ENCODE data around the gene CCDC89.
"Not testable (repeated sequence)": the region's sequence is repeated elsewhere in the genome, so short reads cannot be mapped to it uniquely, and the experiment has no call there.

The CCDC89 gene

DNA sequence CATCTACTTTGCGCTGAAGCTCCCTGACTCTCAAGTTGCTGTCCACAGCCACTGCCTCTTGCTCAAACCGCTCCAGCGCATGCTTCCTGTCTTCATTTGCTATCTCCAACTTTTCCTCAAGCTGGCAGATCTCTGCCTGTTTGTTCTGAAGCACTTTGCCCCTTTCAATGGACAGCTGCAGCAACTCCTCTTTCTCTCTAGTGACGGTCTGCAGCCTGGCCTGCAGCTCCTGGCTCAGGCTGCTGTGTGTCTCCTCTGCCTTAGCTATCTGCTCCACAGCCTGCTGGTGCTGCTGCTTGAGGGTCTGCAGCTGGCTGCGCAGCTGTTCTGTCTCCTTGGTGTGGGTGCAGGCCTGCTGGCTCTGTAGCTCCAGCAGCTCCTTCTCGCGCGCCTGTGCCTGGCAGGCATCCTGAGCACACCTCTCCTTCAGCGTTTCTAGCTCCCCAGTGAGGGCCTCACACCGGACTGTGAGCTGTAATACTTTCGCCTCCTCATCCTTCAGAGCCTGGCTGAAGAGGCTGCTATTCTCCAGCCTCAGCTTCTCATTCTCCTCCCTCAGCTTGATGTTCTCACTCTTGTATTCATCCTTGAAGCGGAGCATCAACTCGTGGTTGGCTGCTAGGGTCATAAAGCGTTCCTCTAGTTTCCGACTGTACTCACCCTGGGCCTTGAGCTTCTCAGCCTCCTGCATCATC, 723 bp downstream of the CCDC89 start:
- peak; percentile 78 for DNase-seq

GRCh38 chr11:85682330-85683305, 3.4 kb downstream of the CCDC89 start:
- peak; percentile 88 for DNase-seq

- peak; percentile 83 for DNase-seq
These were observed 5.1 kb downstream of the CCDC89 start for GRCh38 chr11:85680897-85681296.

DNA sequence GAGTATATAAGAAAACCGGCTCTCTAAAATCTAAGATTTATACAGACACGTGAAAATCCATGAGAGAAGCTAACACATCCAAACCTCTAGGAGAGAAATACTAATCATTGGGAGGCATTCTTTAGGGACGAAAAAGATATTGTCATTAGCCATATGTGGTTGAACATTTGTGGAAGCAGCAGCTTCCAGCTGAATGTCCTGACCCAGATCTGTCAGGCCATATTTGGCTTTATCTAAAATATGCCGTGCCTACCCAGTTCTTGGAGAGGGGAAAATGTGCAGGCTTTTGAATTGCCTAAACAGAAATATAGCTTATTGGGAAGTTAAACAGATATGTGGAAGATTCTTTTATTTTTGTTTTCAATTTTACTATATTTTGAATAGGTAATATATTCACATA, 6.4 kb downstream of the CCDC89 start:
- peak; percentile 53 for DNase-seq

- DNase-seq: no peak
These were observed 12.6 kb downstream of the CCDC89 start for GRCh38 chr11:85673393-85673792.

DNA sequence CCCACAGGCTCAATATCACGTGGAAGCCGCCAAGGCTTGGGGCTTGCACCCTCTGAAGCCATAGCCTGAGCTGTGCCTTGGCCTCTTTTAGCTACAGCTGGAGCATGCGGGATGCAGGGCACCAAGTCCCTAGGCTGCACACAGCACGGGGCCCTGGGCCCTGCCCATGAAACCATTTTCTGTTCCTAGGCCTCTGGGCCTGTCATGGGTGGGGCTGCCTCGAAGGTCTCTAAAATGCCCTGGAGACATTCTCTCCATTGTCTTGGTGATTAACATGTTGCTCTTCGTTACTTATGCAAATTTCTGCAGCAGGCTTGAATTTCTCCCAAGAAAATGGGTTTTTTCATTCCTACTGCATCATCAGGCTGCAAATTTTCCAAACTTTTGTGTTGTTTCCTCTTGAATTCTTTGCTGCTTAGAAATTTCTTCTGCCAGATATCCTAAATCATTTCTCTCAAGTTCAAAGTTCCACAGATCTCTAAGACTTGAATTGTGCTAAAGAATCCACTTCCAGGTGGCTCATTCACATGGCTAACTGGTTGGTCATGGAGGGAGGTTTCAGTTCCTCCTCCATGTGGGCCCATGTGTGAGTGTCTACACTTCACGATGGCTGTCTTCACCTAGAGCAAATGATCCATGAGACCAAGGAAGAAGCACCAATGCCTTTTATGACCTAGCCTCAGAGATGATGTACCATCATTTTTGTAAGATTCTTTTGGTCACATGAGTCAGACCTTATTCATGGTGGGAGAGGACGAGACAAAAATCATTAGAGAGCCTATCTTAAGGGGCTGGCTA, 13.7 kb downstream of the CCDC89 start:
- no peak for DNase-seq

DNA sequence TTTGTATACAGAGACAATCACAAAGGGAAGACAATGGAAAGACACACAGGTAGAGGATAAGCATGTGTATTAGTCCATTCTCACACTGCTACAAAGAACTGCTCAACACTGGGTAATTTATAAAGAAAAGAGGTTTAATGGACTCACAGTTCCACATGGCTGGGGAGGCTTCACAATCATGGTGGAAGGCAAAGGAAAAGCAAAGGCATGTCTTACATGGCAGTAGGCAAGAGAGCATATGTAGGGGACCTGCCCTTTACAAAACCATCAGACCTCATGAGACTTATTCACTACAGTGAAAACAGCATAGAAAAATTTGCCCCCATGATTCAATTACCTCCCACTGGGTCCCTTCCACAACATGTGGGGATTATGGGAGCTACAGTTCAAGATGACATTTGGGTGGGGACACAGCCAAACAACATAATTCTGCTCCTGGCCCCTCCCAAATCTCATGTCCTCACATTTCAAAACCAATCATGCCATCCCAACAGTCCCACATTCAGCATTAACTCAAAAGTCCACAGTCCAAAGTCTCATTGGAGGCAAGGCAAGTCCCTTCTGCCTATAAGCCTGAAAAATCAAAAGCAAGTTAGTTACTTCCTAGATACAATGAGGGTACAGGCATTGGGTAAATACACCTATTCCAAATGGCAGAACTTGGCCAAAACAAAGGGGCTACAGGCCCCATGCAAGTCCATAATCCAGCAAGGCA, 14.9 kb downstream of the CCDC89 start:
- not testable (repeated sequence) for DNase-seq

DNA sequence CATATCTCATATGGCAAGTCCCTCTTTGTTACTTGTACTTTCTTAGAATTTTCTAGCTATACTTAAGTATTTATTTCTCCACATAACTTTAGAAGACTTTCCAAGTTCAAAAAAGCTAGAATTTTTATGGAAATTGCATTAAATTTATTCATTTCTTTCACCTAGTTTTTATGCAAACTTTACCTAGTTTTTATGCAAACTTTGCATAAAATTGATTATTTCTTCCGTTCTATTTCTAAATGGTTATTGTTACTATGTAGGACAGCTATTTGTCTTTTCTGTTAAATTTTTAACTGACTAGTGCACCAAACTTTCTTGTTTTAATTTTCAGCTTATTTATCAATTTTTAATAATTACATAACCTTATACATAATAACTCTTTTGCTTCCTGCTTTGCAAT, 17.8 kb downstream of the CCDC89 start:
- no peak for DNase-seq

GRCh38 chr11:85666687-85667086, 19.3 kb downstream of the CCDC89 start:
- DNase-seq: no peak

GRCh38 chr11:85665733-85666132, 20.3 kb downstream of the CCDC89 start:
- DNase-seq: peak; percentile 29

DNA sequence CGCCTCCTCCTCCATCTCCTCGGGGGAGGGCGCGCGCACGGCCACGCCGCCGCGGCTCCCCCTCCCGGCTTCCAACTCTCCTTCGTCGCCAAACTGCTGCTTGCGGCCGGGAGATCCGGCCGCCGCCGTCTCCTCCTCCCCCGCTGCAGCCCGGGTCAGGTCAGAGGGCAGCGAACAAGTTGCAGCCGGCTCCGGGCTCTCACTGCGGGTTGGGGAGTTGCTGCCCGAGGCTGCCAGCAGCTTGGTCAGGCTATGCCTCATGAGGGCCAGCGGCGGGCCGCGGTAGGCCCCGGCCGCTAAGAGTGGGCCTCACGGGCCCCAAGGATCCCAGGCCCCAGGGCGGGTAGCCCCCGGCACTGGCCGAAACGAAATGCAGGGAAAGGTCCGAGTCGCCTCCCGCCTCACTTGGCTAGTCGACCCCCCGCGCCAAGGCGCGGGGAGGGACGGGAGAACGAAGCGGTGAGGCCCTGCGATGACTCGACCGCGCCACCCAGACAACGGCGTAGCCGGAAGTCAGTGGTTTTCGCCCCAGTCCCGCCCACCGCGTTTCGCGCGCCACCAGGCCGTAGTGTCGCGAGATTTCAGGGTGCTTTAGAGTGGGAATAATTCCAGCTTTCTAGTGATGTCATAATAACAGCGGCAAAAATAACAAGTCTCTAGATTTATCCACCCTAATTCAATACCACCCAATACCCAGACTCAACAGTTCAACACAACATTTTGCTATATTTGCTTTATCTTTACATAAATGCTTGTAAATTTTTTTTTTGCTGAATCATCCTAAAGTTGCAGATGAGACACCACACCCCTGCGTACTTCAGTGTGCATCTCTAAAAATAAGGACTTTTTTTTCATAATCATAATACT, 21.1 kb downstream of the CCDC89 start, which contains the start of gene CREBZF:
Gene CREBZF, minus strand, starts transcription at position 515 of the 867 bp plus-strand sequence. Its CDS starts 254 bp downstream, at position 261.
- peak; percentile 98 for DNase-seq

- DNase-seq: peak; percentile 92
These were observed 22.0 kb downstream of the CCDC89 start for GRCh38 chr11:85663753-85664614.

DNA sequence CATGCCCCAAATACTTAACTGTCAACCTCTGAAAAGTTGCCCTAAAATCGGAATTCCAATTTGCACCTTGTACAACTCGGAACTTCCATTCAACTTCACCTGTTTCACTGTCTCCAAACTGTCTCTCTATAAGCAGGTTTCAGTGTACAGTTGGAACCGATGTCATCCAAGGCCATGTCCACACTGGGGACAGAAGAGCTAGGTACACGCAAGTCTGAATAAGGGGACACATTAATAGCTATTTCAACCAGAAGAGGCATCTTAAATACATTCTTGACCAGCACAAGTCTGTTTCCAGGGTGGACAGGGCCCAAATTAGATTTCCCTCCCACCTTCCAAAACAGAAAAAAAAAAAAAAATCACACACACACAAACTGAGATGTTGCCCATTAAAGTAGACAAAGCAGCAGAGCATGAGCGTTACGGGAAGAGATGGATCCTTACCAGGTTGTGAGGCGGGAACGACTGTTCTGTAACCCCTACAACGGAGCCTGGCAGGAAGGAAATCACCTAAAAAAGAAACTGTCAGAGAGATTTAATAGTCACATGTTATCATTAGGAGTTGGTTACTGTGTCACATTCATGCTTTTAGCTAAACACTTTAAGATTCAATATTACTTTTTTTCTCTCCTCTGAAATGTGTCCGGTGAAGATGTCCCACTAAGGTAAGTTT, 22.8 kb downstream of the CCDC89 start:
- peak; percentile 35 for DNase-seq

GRCh38 chr11:85661972-85662664, 23.9 kb downstream of the CCDC89 start:
- no peak for DNase-seq

- DNase-seq: no peak
These were observed 27.8 kb downstream of the CCDC89 start for GRCh38 chr11:85658180-85658579.

DNA sequence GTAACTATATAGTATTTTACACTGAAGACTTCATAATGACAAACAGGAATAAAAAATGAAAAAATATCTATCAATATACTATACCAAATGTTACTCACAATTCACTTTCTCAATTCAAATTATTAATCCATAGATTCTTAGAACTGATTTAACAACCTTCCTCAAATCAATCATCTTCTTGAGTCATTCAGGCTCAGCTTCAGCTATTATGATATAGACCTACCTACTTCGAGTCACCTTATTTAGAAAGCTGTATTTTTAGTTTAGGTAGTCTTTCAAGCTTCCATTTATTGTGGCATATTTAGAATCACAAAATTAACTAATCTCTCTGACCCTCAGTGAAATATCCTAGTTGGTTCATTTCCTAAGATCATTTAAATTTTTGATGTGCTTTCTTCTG, 29.2 kb downstream of the CCDC89 start:
- no peak for DNase-seq

DNA sequence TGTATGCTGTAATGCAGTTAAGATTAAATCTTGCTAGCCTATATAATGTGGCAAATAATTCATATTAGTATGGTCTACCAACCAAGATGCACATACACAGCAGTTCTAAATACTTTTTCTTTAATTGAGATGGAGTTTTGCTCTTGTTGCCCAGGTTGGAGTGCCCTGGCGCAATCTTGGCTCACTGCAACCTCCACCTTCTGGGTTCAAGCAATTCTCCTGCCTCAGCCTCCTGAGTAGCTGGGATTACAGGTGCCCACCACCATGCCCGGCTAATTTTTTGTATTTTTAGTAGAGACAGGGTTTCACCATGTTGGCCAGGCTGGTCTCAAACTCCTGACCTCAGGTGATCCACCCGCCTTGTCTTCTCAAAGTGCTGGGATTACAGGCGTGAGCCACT, 31.7 kb downstream of the CCDC89 start:
- DNase-seq: not testable (repeated sequence)

DNA sequence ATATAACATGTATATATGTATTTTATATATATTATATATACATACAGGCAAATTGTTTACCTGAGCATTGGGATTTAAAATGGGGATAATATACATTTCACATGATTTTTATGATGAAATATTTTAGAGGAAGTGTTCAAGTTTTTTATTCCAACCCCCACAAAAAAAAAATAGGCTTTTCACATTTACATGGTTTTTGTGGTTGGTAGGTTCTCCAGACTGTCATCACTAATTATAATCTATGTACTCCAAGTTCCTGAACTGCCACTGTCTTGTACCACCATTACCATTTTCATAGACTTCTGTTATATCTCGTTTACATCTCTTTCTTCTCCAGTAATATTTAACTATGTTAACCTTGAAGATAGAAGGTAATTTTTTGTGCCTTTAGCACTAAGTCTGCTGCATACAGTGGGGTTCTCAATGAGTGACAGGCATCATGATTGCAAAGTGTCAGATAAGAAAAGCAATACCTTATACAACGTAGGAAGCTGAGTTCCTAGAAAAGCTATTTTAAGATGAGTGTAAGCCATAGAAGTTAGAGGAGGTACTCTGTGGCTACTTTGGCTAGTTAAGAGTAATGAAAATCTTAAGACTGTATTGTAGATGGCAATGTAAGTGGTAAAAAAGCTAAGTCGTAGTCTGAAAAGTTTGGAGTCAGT, 33.1 kb downstream of the CCDC89 start:
- no peak for DNase-seq
